Measurements from ENCODE around the gene OBSL1.
A peak's percentile ranks its signal among the peaks of the same experiment; 100 is the strongest.

Gene OBSL1

DNA sequence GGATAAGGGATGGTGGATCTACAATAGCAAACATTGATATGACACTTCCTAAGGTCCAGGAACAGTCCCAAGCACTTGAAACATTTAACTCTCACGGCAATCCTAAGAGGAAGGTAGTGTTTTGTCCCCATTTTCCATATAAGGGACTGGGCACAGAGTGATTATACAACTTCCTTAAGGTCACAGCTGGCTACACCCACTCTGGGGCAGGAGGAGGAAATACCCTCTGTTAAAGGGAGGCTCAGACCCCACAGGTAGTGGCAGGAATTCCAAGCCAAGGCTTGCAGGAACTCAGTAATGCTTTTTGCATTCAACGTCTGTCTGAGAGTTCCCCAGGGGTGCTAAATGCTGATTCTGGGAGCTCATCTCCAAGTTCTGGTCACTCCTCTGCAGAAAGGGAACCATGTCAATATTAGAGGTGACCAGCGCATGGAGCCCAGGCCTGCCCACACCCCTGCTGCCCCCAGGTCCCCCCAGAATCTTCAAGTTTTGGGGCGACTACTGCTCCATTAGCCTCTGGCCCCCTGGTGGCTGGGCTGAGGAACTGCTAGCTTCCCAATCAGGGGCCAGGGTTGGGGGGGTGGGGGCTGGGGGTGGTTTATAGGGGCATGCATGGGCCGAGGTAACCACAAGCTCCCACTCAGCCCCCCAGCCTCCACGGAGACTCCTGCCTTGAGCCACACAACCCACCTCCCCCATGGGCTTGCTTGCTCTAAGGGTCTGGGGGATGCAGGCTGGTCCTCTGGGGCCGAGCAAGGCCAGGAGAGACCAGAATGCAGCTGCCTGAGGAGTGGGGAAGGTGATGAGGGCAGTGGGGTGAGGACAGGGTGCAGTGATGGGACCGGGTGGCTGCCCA, 11.1 kb downstream of the OBSL1 start:
- TF ChIP-seq, protein P1, sequence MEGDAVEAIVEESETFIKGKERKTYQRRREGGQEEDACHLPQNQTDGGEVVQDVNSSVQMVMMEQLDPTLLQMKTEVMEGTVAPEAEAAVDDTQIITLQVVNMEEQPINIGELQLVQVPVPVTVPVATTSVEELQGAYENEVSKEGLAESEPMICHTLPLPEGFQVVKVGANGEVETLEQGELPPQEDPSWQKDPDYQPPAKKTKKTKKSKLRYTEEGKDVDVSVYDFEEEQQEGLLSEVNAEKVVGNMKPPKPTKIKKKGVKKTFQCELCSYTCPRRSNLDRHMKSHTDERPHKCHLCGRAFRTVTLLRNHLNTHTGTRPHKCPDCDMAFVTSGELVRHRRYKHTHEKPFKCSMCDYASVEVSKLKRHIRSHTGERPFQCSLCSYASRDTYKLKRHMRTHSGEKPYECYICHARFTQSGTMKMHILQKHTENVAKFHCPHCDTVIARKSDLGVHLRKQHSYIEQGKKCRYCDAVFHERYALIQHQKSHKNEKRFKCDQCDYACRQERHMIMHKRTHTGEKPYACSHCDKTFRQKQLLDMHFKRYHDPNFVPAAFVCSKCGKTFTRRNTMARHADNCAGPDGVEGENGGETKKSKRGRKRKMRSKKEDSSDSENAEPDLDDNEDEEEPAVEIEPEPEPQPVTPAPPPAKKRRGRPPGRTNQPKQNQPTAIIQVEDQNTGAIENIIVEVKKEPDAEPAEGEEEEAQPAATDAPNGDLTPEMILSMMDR (IDR thresholded peaks at IDR 0.05; ENCODE audit: borderline replicate concordance, insufficient read depth, low read depth, low read length): peak; percentile 82

DNA sequence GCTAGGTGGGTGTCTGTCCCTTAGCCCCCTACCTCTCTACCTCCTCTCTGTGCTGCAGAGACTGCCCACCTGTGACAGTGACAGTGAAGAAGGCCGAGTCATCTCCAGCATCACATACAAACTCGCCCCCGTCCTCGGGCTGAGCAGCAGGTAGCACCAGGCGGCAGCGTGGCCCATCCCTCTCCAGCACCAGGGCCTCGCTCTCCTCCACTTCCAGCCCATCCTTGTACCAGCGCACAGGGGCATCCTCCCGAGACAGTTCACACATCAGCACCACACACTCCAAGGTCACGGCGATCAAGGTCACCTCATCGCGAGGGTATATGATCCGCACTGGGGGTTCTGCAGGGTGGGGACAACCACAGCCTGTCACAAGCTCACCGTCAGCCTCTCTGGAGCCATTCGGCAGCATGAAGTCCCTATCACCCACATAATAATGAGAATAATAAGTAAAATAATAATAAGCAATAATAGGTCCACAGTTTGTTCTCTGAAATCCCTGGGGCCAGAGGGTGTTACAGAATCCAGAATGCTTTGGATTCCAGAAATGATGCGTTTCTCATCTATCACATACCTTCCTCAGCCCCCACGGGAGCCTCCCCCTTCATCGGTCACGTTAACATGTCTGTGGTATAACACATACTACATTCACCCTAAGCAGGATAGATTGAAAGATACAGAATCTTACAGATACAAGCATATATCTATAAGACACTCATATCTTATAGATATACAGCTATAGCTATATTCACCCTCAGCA, 12.0 kb downstream of the OBSL1 start:
- no peak overlapping the region for H3K4me3 ChIP-seq (ENCODE audit: low read depth, low read length)
- TF ChIP-seq, protein P1 (IDR thresholded peaks at IDR 0.05; ENCODE audit: borderline replicate concordance, insufficient read depth, low read depth, low read length): no peak

More for the DNA sequence above, 11.1 kb downstream of the OBSL1 start:
- H3K4me3 ChIP-seq (ENCODE audit: low read depth, low read length): no peak overlapping the region

DNA sequence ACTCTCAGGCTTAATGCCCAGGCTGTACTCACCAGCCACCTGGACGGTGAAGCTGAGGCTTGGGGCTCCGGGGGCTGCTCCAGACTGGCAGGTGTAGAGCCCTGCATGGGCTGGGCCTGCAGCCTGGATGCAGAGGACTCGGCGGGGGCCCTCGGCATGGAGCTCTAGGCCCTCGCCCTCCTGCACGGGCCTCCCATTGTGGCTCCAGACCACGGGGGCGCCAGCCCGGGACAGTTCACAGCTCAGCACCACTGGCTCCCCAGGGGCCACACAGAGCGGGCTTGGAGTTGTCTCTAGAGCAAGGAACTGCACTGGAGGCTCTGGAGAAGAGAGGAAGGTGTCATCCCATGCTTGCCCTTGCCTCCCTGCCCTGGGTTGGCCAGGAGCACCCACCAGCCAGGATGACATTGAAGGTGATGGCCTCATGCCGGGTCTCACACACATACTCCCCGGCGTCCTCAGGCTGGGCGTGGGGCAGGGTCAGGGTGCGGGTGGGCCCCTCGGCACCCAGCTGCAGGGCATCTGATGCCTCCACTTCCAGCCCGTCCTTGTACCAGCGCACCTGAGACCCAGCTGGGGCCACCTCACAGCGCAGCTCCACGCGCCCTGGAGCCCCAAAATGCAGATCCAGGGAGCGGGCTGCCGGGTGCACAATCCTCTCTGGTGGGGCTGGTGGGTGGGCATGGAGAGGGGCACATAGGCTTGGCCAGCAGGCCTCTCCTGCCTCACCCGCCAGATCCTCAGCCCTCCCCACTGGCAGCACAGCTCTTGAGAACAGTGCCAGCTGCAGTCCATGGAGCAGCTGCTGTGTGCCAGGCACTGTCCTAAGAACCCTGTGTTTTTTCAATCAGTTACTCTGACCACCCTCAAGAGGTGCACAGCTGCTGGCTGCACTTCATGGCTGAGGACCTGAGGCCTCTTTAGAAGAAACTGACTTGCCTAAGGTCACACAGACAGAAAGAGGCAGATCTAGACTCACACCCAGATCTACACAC, 13.3 kb downstream of the OBSL1 start:
- TF ChIP-seq, protein P1 (IDR thresholded peaks at IDR 0.05; ENCODE audit: borderline replicate concordance, insufficient read depth, low read depth, low read length): no peak

DNA sequence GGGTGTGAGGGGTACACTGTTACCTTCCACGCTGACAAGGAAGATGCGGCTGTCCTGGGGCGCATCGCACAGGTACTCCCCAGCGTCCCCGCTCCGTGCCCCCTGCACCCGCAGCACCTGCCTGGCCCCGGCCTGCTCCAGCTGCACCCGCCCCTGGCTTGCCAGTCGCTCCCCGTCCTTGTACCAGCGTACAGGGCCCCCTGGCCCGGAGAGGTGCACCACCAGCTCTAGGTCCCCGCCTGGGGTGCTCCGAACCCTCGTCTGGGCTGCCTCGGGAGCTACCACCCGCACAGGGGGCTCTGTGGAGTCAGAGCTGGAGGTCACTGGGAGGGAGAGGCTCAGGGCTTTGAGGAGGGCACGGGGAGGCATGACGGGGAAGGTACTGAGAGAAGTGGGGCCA, 14.0 kb downstream of the OBSL1 start:
- TF ChIP-seq, protein P1 (IDR thresholded peaks at IDR 0.05; ENCODE audit: borderline replicate concordance, insufficient read depth, low read depth, low read length): no peak
- no peak overlapping the region for H3K4me3 ChIP-seq (ENCODE audit: low read depth, low read length)

More for the DNA sequence above, 13.3 kb downstream of the OBSL1 start:
- H3K4me3 ChIP-seq (ENCODE audit: low read depth, low read length): no peak overlapping the region

DNA sequence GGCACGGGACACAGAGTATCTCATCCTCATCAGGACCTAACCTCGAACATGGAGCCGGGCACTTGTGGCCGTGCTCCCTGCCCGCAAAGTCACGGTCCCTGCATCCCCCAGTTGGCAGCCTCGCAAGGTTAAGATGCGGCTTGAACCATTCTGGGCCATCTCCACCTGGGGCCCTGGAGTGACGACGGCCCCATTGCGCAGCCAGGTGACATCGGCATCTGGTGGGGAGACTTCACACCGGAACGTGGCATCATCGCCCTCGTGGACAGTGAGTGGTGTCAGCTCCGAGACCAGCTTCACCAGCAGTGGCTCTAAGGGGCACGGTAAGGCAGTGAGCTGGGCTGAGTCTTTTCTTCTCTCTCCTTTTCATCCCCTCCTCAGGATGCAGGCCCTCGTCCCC, 14.9 kb downstream of the OBSL1 start:
- no peak overlapping the region for H3K4me3 ChIP-seq (ENCODE audit: low read depth, low read length)
- TF ChIP-seq, protein P1 (IDR thresholded peaks at IDR 0.05; ENCODE audit: borderline replicate concordance, insufficient read depth, low read depth, low read length): no peak

DNA sequence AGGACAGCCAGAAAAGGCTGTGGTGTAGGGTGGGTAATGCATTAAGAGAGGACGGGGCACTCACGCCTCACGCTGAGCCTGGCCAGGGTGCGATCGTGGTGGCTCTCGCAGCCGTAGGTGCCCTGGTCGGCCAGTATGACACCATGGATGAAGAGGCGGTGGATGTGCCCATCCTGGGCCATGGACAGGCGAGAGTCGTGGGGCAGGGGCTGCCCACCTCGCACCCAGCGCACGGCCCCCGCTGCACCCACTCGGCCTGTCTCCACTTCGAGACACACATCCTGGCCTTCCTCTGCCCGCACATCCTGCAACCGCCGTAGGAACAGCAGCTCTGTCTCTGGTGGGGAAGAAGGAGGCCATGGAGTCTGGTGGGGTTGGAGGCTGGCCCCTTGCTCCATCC, 15.4 kb downstream of the OBSL1 start:
- TF ChIP-seq, protein P1 (IDR thresholded peaks at IDR 0.05; ENCODE audit: borderline replicate concordance, insufficient read depth, low read depth, low read length): no peak
- H3K4me3 ChIP-seq (ENCODE audit: low read depth, low read length): no peak overlapping the region
